GM18951 (cell line): Measurements from ENCODE around the gene TRIM66.

Source experiments
- POLR2A ChIP-seq: IDR thresholded peaks from 4 replicates; pipeline ENCODE4 v1.6.1; 2011; ENCODE audit warnings: mild to moderate bottlenecking; ENCODE audit not compliant: insufficient read length, insufficient read depth; ENCODE audit errors: extremely low read depth
- in situ Hi-C: fragments of 300-500 bp; cut with MboI; formaldehyde crosslinking; loops from one replicate; pipeline ENCODE4 v1.12.0; 2022; ENCODE audit warnings: low sequenced_read_pairs, mixed read lengths, inconsistent platforms; ENCODE audit not compliant: unreplicated experiment

The TRIM66 gene, protein sequence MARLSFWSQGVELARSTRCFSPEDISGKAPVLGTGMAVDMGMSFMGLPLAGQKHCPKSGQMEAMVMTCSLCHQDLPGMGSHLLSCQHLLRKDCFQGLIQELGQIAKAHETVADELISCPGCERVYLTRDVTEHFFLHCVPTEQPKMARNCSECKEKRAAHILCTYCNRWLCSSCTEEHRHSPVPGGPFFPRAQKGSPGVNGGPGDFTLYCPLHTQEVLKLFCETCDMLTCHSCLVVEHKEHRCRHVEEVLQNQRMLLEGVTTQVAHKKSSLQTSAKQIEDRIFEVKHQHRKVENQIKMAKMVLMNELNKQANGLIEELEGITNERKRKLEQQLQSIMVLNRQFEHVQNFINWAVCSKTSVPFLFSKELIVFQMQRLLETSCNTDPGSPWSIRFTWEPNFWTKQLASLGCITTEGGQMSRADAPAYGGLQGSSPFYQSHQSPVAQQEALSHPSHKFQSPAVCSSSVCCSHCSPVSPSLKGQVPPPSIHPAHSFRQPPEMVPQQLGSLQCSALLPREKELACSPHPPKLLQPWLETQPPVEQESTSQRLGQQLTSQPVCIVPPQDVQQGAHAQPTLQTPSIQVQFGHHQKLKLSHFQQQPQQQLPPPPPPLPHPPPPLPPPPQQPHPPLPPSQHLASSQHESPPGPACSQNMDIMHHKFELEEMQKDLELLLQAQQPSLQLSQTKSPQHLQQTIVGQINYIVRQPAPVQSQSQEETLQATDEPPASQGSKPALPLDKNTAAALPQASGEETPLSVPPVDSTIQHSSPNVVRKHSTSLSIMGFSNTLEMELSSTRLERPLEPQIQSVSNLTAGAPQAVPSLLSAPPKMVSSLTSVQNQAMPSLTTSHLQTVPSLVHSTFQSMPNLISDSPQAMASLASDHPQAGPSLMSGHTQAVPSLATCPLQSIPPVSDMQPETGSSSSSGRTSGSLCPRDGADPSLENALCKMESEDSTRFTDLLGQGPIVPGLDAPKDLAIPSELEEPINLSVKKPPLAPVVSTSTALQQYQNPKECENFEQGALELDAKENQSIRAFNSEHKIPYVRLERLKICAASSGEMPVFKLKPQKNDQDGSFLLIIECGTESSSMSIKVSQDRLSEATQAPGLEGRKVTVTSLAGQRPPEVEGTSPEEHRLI (N-terminal part only)

DNA sequence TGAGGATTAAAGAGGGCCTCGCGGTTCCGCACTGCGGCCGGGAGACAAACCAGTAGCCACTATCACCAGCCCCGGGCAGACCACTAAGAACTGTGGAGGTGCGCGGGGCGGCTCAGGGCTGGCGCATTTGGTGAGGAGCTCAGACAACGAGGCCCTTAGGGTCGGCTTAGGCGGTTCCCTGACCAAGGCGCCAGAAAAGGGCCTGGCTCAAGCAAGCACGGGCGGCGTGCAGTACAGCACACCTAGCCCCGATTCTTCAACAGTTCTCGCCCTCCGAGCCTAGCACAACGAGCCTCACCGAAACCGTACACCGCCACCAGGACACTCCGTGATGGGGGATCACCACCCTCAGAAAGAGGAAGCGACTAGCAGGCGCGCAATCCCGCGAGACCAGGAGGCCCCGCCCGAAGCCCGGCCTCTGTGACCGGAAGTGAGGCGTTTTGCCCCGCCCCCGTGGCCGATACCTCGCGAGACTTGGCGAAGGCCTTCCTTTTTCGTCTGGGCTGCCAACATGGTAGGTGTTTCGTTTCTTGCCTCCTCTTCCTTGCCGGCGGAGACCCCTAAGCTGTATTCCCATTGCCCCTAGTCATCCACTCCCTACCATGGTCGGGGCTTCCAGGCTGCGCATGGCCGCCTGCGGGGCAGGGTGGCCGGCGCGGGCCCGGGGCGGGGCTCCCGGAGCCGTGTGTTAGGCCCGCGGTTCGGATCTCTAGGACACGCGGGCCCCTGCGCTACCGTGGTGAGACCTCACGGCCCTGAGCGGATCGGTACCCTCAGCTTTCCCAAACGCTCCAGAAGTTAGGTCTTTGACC lies at the start of gene TRIM66, which contains the start of gene RPL27A:
Gene TRIM66, minus strand, starts transcription at position 363 of the 812 bp plus-strand sequence. CDS start 10,391 bp downstream, outside the sequence.
Gene RPL27A, plus strand, starts transcription at position 490 of the 812 bp plus-strand sequence. Its CDS starts 22 bp downstream, at position 512.
- peak; percentile 99 for TF ChIP-seq POLR2A
- in situ Hi-C loops: no loop called here

DNA sequence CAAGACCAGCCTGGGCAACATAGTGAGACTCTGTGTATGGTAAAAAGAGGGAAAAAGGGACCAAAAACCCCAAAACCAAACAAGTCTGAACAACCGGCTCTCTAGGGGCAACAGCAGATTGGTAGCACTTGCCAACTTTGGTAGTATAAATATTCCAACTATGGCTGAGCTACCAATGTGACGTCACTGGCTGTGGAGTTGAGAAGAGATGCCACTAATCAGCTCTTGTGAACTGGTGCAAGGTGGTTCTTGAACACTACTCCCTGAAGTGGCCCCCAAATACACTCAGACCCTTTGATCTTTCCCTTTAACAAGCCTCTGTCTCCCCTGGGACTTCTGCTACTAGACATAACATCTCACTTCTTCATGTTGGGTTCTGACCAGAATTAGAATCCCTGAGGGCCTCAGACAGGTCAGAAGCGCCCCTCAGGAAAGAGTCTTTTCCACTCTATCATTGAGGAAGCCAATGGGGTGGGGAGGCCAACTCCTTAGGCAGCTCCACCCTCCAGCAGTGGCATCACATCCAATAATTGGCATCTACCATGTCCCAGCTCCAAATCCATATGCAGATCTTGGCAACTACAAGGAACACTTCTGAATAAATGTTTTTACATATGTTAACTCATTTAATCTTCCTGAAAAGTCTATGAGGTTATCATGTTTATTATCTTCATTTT lies 49.3 kb upstream of the TRIM66 start:
- no peak for TF ChIP-seq POLR2A

DNA sequence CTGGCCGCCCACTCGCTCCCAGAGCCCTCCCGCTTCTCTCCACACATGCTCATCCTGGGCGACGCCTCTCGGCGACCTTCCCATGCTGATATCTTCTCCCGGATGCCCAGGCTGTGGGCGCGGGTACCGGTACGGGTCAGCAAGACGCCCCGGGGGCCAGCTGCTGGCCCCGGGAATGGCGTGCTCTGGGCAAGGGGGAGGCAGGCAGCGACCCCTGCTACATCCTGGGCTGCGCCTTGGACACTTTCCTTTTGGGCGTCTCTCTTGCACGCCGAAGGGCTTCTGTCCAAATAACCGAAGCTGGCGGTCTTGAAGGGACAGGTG lies 48.2 kb upstream of the TRIM66 start:
- no peak for TF ChIP-seq POLR2A
- in situ Hi-C loops: no loop called here

More for the DNA sequence above, 49.3 kb upstream of the TRIM66 start:
- in situ Hi-C loops: no loop called here

DNA sequence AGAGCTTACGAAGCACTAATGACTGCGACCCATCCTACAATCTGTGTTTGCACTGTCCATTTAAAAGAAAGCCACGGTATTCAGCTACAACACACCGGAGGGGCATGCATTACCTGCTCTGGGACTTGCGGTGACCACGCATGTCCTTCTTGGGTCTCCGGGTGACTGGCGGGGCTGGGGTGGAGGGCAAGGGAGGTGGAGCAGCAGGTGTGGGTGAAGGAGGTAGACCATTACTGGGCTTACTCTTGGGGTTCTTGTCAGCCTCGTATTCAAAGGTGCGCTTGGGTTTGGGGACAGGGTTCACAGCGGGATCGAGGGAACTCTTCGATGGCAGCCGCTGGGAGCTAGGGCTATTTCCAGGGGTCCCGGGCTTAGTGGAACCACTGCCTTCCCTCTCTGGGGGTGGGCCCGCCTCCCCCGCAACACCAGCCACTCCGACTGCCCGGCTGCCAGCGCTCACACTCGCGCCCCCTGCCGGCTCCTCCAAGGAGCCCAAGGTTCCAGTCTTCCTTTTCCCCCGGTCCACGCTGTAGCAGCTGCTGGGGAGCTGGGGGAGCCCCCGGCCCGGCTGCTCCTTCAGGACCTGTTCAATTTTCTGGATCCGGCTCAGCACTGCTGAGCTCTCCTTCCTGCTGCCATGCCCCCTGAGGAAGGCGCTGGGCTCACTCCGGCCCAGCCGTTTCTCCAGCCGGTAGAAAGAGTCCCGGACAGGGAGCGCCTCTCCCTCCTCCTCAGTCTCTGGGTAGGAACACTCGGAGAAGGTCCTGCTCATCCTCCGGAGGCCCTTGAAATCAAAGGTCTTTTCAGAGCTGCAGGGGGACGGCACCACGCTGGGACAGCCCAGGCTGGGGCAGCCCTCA lies 47.6 kb upstream of the TRIM66 start:
- TF ChIP-seq POLR2A: no peak
- in situ Hi-C loops: no loop called here

DNA sequence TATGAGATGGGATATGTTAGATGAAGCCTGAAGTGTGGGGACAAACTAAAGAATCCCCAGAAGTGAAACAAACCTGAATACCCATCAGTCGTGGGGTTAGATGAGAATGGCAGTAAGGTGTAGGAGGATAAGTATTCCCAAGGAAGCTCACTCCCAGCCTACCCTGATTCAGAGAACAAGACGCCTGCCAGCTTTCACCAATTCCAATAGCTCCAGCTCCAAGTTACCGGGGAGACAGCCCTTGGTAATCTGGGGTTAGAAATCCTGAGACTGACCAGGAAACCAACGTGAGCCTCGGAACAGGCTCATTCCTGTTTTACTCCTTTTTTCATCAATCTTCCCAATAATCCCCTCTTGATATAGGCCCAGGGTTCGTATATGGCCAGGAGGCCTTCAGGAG lies 46.6 kb upstream of the TRIM66 start:
- no peak for TF ChIP-seq POLR2A
- in situ Hi-C loops: no loop called here

DNA sequence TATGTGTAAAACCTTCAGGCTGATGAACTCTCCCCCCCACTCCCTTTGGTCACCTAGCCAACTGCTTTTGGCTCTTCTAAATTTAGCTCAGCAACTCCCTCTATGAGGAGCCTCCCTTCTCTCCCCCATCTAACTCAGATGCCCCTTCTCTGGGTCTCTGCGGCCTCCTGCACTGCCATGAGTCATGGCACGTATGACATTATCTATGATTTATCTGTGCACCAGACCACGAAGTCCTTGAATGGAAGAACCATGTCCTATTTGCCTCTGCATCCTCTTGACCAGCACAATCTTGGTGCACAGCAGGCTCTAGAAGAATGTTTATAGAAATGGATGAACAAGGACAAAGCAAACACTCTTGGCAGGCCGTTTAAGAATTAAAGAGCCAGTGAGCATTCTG lies 46.1 kb upstream of the TRIM66 start:
- TF ChIP-seq POLR2A: no peak
- in situ Hi-C loops: no loop called here

DNA sequence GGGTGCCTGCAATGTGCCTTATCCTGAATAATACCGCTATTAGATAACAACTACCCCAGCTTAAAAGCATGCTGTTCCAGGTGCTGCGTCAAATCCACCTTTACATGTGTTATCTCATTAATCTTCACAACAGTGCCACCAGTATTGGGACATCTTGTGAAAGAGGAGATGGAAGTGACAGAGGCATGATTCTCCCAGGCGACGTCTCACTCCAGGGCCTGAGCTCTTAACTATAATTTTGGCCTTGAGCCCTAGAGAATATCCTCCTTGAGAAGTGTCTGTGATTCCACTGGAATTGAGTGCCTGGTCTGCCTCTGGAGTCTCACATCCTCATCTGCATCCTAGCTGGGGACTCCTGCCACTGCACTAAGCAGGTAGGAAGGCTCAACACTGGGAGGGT lies 43.9 kb upstream of the TRIM66 start:
- in situ Hi-C loops: no loop called here

DNA sequence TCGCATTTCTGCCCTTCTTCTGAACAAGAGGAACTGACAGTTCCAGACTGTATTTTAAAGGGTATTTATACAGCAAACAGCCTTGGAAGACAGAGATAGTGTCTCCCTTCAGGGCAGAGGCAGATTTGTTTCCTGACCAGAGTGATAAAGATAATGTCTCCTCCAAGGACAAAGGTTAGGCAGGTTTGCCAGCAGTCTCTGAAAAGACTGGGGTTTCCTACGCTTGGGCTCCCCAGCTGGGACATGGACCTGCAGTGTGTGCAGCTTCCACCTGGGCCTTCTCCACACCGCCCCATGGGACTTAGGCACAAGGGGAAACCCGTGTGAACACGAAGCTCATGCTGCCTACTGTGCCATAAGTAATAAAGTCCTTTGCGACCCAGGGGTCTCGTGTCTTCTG lies 42.2 kb upstream of the TRIM66 start:
- TF ChIP-seq POLR2A: no peak
- in situ Hi-C loops: no loop called here

More for the DNA sequence above, 43.9 kb upstream of the TRIM66 start:
- TF ChIP-seq POLR2A: no peak

DNA sequence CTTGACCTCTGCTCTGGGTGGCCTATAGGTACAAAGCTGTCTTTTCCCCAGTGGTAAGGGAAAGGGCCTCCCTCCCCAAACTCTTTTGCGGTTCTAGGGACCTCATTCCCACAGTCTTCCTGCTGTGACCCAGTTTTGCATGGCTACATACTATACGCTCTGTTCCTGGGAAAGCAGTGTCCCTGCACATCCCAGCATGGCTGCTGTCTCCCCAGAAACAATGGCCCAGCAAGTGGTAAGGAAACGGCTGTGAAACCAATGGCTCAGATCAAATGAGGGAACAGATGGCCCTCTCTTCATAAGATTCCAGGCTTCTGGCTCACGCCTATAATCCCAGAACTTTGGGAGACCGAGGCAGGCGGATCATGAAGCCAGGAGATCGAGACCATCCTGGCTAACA lies 41.2 kb upstream of the TRIM66 start:
- no peak for TF ChIP-seq POLR2A
- in situ Hi-C loops: no loop called here

DNA sequence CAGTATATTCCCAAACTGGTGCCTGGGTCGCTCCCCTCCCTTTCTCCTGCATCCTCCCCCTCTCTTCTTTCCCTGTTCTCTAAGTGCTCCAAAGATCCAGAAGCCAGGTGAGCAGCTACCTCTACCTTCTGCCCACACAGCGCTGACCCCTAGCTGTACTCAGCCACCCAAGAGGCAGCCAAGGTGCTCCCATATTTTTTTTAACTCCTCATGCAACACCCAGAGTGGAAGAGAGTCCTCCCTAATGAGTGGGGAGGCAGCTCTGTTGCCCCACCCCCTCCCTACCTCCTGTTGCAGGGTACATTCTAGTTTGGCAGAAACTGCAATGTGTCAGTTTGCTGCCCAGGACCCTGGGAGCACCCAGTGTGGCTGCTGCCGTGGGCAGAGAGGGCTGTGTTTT lies 40.3 kb upstream of the TRIM66 start:
- in situ Hi-C loops: no loop called here
- no peak for TF ChIP-seq POLR2A
